HepG2 (cell line): ENCODE measurements around the gene CHD2. TPM values are rescaled to one million over a fixed set of nuclear protein-coding genes. Genes with fewer than 3 reads are reported as not detected.

Source experiments
- JARID2 ChIP-seq: sonication (generic); formaldehyde crosslinking; IDR thresholded peaks from 2 replicates; pipeline ENCODE4 v1.8.1; 2023; ENCODE audit warnings: missing genetic modification reagents, inconsistent platforms; ENCODE audit not compliant: insufficient replicate concordance
- KMT2B ChIP-seq: IDR thresholded peaks from 2 replicates; pipeline ENCODE4 v1.6.1; 2016; ENCODE audit warnings: missing genetic modification reagents, missing compliant biosample characterization
- NFAT5 ChIP-seq: sonication (generic); formaldehyde crosslinking; IDR thresholded peaks from 2 replicates; pipeline ENCODE4 v1.4.0; 2020; ENCODE audit warnings: missing genetic modification reagents
- NFKB2 ChIP-seq: sonication (generic); formaldehyde crosslinking; IDR thresholded peaks from 2 replicates; pipeline ENCODE4 v1.4.0; 2020; ENCODE audit warnings: missing genetic modification reagents, borderline replicate concordance
- REPIN1 ChIP-seq: sonication (generic); formaldehyde crosslinking; IDR thresholded peaks from 2 replicates; pipeline ENCODE4 v1.8.0; 2022; ENCODE audit warnings: missing genetic modification reagents, low read depth, mild to moderate bottlenecking, borderline replicate concordance
- TBL1XR1 ChIP-seq: fragments of 150-350 bp; IDR thresholded peaks from 2 replicates; pipeline ENCODE4 v1.6.1; 2014; ENCODE audit warnings: borderline replicate concordance, low read length; ENCODE audit not compliant: partially characterized antibody
- TRIM22 ChIP-seq: fragments of 450-650 bp; IDR thresholded peaks from 2 replicates; pipeline ENCODE4 v1.6.1; 2017
- U2AF2 ChIP-seq: fragments of 200-400 bp; formaldehyde crosslinking; IDR thresholded peaks from 2 replicates; pipeline ENCODE4 v1.6.1; 2017; ENCODE audit warnings: low read depth, mild to moderate bottlenecking, low read length
- ZNF570 ChIP-seq: sonication (generic); formaldehyde crosslinking; IDR thresholded peaks from 2 replicates; pipeline ENCODE4 v1.4.0; 2020; ENCODE audit warnings: mild to moderate bottlenecking, missing genetic modification reagents, borderline replicate concordance
- ZNF781 ChIP-seq: sonication (generic); formaldehyde crosslinking; IDR thresholded peaks from 2 replicates; pipeline ENCODE4 v1.5.1; 2020; ENCODE audit warnings: borderline replicate concordance, mild to moderate bottlenecking, missing genetic modification reagents; ENCODE audit errors: not compliant biosample characterization
- ZUFSP ChIP-seq: sonication (generic); formaldehyde crosslinking; IDR thresholded peaks from 2 replicates; pipeline ENCODE4 v1.9.0; 2021; ENCODE audit warnings: missing genetic modification reagents, mild to moderate bottlenecking, borderline replicate concordance
- polyA plus RNA-seq, 8 experiments: library from polyadenylated mRNA; depleted of rRNA in 3 of 8; stranded (reverse) in 7 of 8; unstranded in 1 of 8; fragments of >200 nt; fragmentation: Illumina TruSeq in 4 of 8; extraction: Trizol in 4 of 8; gene quantifications; 2 replicates each; pipeline versions ENCODE4 v1.2.1 to v1.2.3, GENCODE V29; 2011 to 2016; ENCODE audit warnings: low read depth in 4 of 8, missing spikeins in 1 of 8, mixed read lengths in 1 of 8; ENCODE audit not compliant: insufficient read depth in 1 of 8
- total RNA-seq, 5 experiments: library from RNA; depleted of rRNA; stranded (reverse); fragments of >200 nt; fragmentation: Illumina TruSeq; extraction: Trizol; gene quantifications; 2 replicates each; pipeline ENCODE4 v1.2.3, GENCODE V29; 2016; ENCODE audit warnings: low read depth in 1 of 5

Gene CHD2
- total and polyA plus RNA-seq, 2 of the 13 experiments (the other 11 are each of a cell fraction or from before 2014, with no cell fraction given) = 54.0 to 54.1 TPM

- TF ChIP-seq TRIM22 (no peak), ZNF570 (CRISPR knock-in tag) (no peak), TBL1XR1 (peak; percentile 29), U2AF2 (no peak), ZNF781 (CRISPR knock-in tag) (peak; percentile 30), JARID2 (CRISPR knock-in tag) (no peak), REPIN1 (CRISPR knock-in tag) (no peak), NFAT5 (CRISPR knock-in tag) (no peak), KMT2B (CRISPR knock-in tag) (peak; percentile 55; the same call in 1 of the 2 replicates), ZUFSP (CRISPR knock-in tag) (no peak), NFKB2 (CRISPR knock-in tag) (no peak)
Measured at GRCh38 chr15:92899948-92900730, at the start of gene CHD2 (continued).
